OCI-LY7 (cell line): ENCODE results near the gene SYNJ2. TPM values are rescaled to one million over a fixed set of nuclear protein-coding genes. Genes with fewer than 3 reads are reported as not detected.

ENCODE experiments used
- BruUV-seq: library from RNA; stranded (reverse); fragments of 400-500 nt; replicated peaks from 2 replicates; lab custom pipeline; 2021; lab: Mats Ljungman, UMichigan
- CTCF ChIA-PET: fragments of 300-600 bp; sonication (Branson Sonifier 250); formaldehyde crosslinking; loops from one replicate; lab custom pipeline; 2022; ENCODE audit warnings: antibody characterized with exemption; ENCODE audit not compliant: unreplicated experiment; lab: Charles Lee
- POLR2A ChIA-PET: fragments of 300-600 bp; sonication (Branson Sonifier 250); formaldehyde crosslinking; loops from one replicate; lab custom pipeline; 2022; ENCODE audit warnings: antibody characterized with exemption; lab: Charles Lee
- DNase-seq: peaks from one replicate; pipeline ENCODE4 v3.0.0-alpha.2; 2015; ENCODE audit warnings: low spot score
- H2AFZ ChIP-seq: fragments of 200-600 bp; sonication (generic), shearing (Covaris generic); 2 replicates; pipeline ENCODE4 v1.6.1; 2014; ENCODE audit warnings: mild to moderate bottlenecking, antibody characterized with exemption, low read length, moderate library complexity
- H3K27ac ChIP-seq: fragments of 200-600 bp; sonication (generic); 2 replicates; pipeline ENCODE4 v1.5.1; 2014; ENCODE audit warnings: mixed run types, low read depth, mild to moderate bottlenecking, moderate library complexity, low read length, inconsistent platforms; ENCODE audit not compliant: poor library complexity, severe bottlenecking
- H3K36me3 ChIP-seq: fragments of 200-600 bp; sonication (generic); 2 replicates; pipeline ENCODE4 v1.6.1; 2014; ENCODE audit warnings: mild to moderate bottlenecking, antibody characterized with exemption, low read length, moderate library complexity, mixed read lengths; ENCODE audit not compliant: insufficient read depth
- H3K4me1 ChIP-seq: fragments of 200-600 bp; sonication (generic); 2 replicates; pipeline ENCODE4 v1.5.1; 2014; ENCODE audit warnings: mild to moderate bottlenecking, low read length; ENCODE audit not compliant: insufficient read depth, poor library complexity, severe bottlenecking
- H3K4me2 ChIP-seq: fragments of 200-600 bp; sonication (generic); 2 replicates; pipeline ENCODE4 v1.6.1; 2014; ENCODE audit warnings: mild to moderate bottlenecking, low read length
- H3K4me3 ChIP-seq: fragments of 200-600 bp; sonication (generic); 2 replicates; pipeline ENCODE4 v1.5.1; 2014; ENCODE audit warnings: mild to moderate bottlenecking, low read depth, low read length; ENCODE audit not compliant: poor library complexity, severe bottlenecking
- H3K79me2 ChIP-seq: fragments of 200-600 bp; sonication (generic); 2 replicates; pipeline ENCODE4 v1.6.1; 2016; ENCODE audit warnings: low read depth, mild to moderate bottlenecking, low read length, moderate library complexity, mixed read lengths; ENCODE audit not compliant: insufficient read depth
- H3K9me2 ChIP-seq: fragments of 200-600 bp; sonication (generic); 2 replicates; pipeline ENCODE4 v1.6.1; 2016; ENCODE audit warnings: mild to moderate bottlenecking, low read length, mixed read lengths; ENCODE audit not compliant: insufficient read depth
- H3K9me3 ChIP-seq: fragments of 200-600 bp; sonication (generic); 2 replicates; pipeline ENCODE4 v1.6.1; 2014; ENCODE audit warnings: mild to moderate bottlenecking, mixed run types, low read length, mixed read lengths
- H4K20me1 ChIP-seq: fragments of 200-600 bp; sonication (generic); 2 replicates; pipeline ENCODE4 v1.6.1; 2014; ENCODE audit warnings: mild to moderate bottlenecking, antibody characterized with exemption, low read length, moderate library complexity, mixed read lengths; ENCODE audit not compliant: insufficient read depth
- CTCF ChIP-seq: fragments of 200-600 bp; sonication (generic); conservative IDR thresholded peaks from 2 replicates; pipeline ENCODE4 v1.5.1; 2014; ENCODE audit warnings: mild to moderate bottlenecking, antibody characterized with exemption, low read length, moderate library complexity, mixed read lengths
- EZH2phosphoT487 ChIP-seq: fragments of 200-600 bp; sonication (generic); IDR thresholded peaks from 2 replicates; pipeline ENCODE4 v1.6.1; 2018; ENCODE audit warnings: low read depth, borderline replicate concordance, mild to moderate bottlenecking, mixed run types, antibody characterized with exemption, low read length, moderate library complexity, mixed read lengths
- intact Hi-C: fragments of 100-400 bp; cut with micrococcal nuclease; formaldehyde crosslinking; loops from one replicate; pipeline ENCODE4 v1.10.0; 2022; ENCODE audit not compliant: unreplicated experiment
- total RNA-seq, 2 experiments: library from RNA; depleted of rRNA in 1 of 2; stranded (reverse); fragments of >200 nt in 1 of 2; shearing (Covaris generic) in 1 of 2; gene quantifications; 2 replicates each; pipeline ENCODE4 v1.2.3, GENCODE V29; 2014 to 2022

Gene SYNJ2
- total RNA-seq, 2 experiments from 2014 or later = 0.21 TPM; not detected in 1

- H3K4me2 ChIP-seq = no peak overlapping the region
- intact Hi-C loops = no loop called here
- ChIA-PET CTCF (no interaction called here), POLR2A (no interaction called here)
- no peaks in the 10 kb centered on the region for H4K20me1 ChIP-seq
- H3K9me2 ChIP-seq = no peaks in the 10 kb centered on the region
- no peaks in the 10 kb centered on the region for H3K4me1 ChIP-seq
- no peaks in the 10 kb centered on the region for H3K79me2 ChIP-seq
- no peaks in the 10 kb centered on the region for H3K9me3 ChIP-seq
- no peak for TF ChIP-seq CTCF
- no peak for TF ChIP-seq EZH2phosphoT487
- no peak overlapping the region for H3K4me3 ChIP-seq
- H3K36me3 ChIP-seq = no peaks in the 10 kb centered on the region
- H2AFZ ChIP-seq = no peak overlapping the region
- H3K27ac ChIP-seq = no peak overlapping the region
- no peak for DNase-seq
- no TSS peak for BruUV-seq
Observed at GRCh38 chr6:158050955-158051354, 69.3 kb downstream of the SYNJ2 start.

- intact Hi-C loops = no loop called here
- H3K4me2 ChIP-seq = no peak overlapping the region
- no peak overlapping the region for H3K27ac ChIP-seq
- no peaks in the 10 kb centered on the region for H3K79me2 ChIP-seq
- H3K36me3 ChIP-seq = no peaks in the 10 kb centered on the region
- ChIA-PET CTCF (no interaction called here), POLR2A (no interaction called here)
- no TSS peak for BruUV-seq
- H4K20me1 ChIP-seq = no peaks in the 10 kb centered on the region
- H3K9me2 ChIP-seq = no peaks in the 10 kb centered on the region
- TF ChIP-seq EZH2phosphoT487 = no peak
- TF ChIP-seq CTCF = no peak
- H3K4me1 ChIP-seq = no peaks in the 10 kb centered on the region
- H2AFZ ChIP-seq = no peak overlapping the region
- H3K9me3 ChIP-seq = no peaks in the 10 kb centered on the region
- DNase-seq = no peak
- no peak overlapping the region for H3K4me3 ChIP-seq
Observed at GRCh38 chr6:158051968-158052367, 70.3 kb downstream of the SYNJ2 start.

GRCh38 chr6:158053377-158054313, 72.0 kb downstream of the SYNJ2 start:
- H3K79me2 ChIP-seq = no peaks in the 10 kb centered on the region
- no peaks in the 10 kb centered on the region for H4K20me1 ChIP-seq
- no peak overlapping the region for H2AFZ ChIP-seq
- H3K27ac ChIP-seq = no peak overlapping the region
- intact Hi-C loops = no loop called here
- POLR2A ChIA-PET = interaction anchor here (0.7 kb wide), 1 partner anchor 83 kb away, joined by 4 read pairs; no protein-coding TSS in a partner anchor
- H3K9me2 ChIP-seq = no peaks in the 10 kb centered on the region
- CTCF ChIA-PET = no interaction called here
- no peaks in the 10 kb centered on the region for H3K9me3 ChIP-seq
- no peak for DNase-seq
- H3K4me1 ChIP-seq = no peaks in the 10 kb centered on the region
- no peak overlapping the region for H3K4me3 ChIP-seq
- no peak for TF ChIP-seq CTCF
- H3K36me3 ChIP-seq = no peaks in the 10 kb centered on the region
- no peak overlapping the region for H3K4me2 ChIP-seq
- BruUV-seq = no TSS peak
